DMS53 treated with DMSO at 0.1 percent for 48 hours (cell line): ENCODE results near the gene SPART.
"Not testable (repeated sequence)": the region's sequence is repeated elsewhere in the genome, so short reads cannot be mapped to it uniquely, and the experiment has no call there.

ENCODE experiments used
- DNase-seq: peaks from one replicate; lab custom pipeline; 2025; ENCODE audit not compliant: unreplicated experiment; lab: John Stamatoyannopoulos, UW

Gene SPART

GRCh38 chr13:36354842-36355623, 8.8 kb upstream of the SPART start:
- no peak for DNase-seq

GRCh38 chr13:36353001-36353400, 6.8 kb upstream of the SPART start:
- DNase-seq: no peak

GRCh38 chr13:36352350-36352749, 6.2 kb upstream of the SPART start:
- DNase-seq: no peak

GRCh38 chr13:36347531-36348210, 1.5 kb upstream of the SPART start:
- no peak for DNase-seq

GRCh38 chr13:36345438-36346221, 564 bp downstream of the SPART start:
- peak; percentile 29 for DNase-seq

GRCh38 chr13:36344886-36345437, 1.2 kb downstream of the SPART start:
- peak; percentile 23 for DNase-seq

- DNase-seq: no peak
These were observed 2.0 kb downstream of the SPART start for GRCh38 chr13:36344173-36344572.

- DNase-seq: no peak
These were observed 2.4 kb downstream of the SPART start for GRCh38 chr13:36343766-36344165.

- no peak for DNase-seq
These were observed 3.5 kb downstream of the SPART start for GRCh38 chr13:36342715-36343114.

GRCh38 chr13:36341718-36342117, 4.5 kb downstream of the SPART start:
- DNase-seq: no peak

- DNase-seq: no peak
These were observed 6.5 kb downstream of the SPART start for GRCh38 chr13:36339600-36340155.

GRCh38 chr13:36337938-36338641, 8.1 kb downstream of the SPART start:
- DNase-seq: no peak

- DNase-seq: no peak
These were observed 13.2 kb downstream of the SPART start for GRCh38 chr13:36332986-36333385.

- not testable (repeated sequence) for DNase-seq
These were observed 13.9 kb downstream of the SPART start for GRCh38 chr13:36332255-36332654.

- no peak for DNase-seq
These were observed 14.9 kb downstream of the SPART start for GRCh38 chr13:36331280-36331679.

- no peak for DNase-seq
These were observed 16.8 kb downstream of the SPART start for GRCh38 chr13:36329361-36329760.

- DNase-seq: no peak
These were observed 17.4 kb downstream of the SPART start for GRCh38 chr13:36328821-36329220.

- DNase-seq: no peak
These were observed 20.3 kb downstream of the SPART start for GRCh38 chr13:36325912-36326311.

- not testable (repeated sequence) for DNase-seq
These were observed 21.3 kb downstream of the SPART start for GRCh38 chr13:36324881-36325280.

- DNase-seq: no peak
These were observed 22.1 kb downstream of the SPART start for GRCh38 chr13:36323951-36324566.
